Neuronal stem cell (in vitro differentiated cells): Measurements from ENCODE around the gene GVQW3.
"Not testable (repeated sequence)": the region's sequence is repeated elsewhere in the genome, so short reads cannot be mapped to it uniquely, and the experiment has no call there.

ENCODE experiments used
- DNase-seq: peaks from one replicate; pipeline ENCODE4 v3.0.0-alpha.2; 2013; ENCODE audit warnings: low spot score
- H2AFZ ChIP-seq: one replicate; pipeline ENCODE4 v1.6.1; 2013; ENCODE audit warnings: mild to moderate bottlenecking, low read length, inconsistent platforms
- H2AK5ac ChIP-seq: 2 replicates; pipeline ENCODE4 v1.6.1; 2013; ENCODE audit warnings: low read depth, mild to moderate bottlenecking, inconsistent platforms, low read length, moderate library complexity, mixed read lengths
- H2BK120ac ChIP-seq: 2 replicates; pipeline ENCODE4 v1.6.1; 2013; ENCODE audit warnings: low read depth, mild to moderate bottlenecking, inconsistent platforms, low read length, moderate library complexity, mixed read lengths
- H2BK12ac ChIP-seq: one replicate; pipeline ENCODE4 v1.6.1; 2013; ENCODE audit warnings: low read length, inconsistent platforms
- H2BK15ac ChIP-seq: 2 replicates; pipeline ENCODE4 v1.6.1; 2013; ENCODE audit warnings: mild to moderate bottlenecking, low read length, inconsistent platforms, mixed read lengths
- H2BK5ac ChIP-seq: one replicate; pipeline ENCODE4 v1.6.1; 2013; ENCODE audit warnings: inconsistent platforms, mild to moderate bottlenecking, low read length, moderate library complexity
- H3K14ac ChIP-seq: one replicate; pipeline ENCODE4 v1.6.1; 2013; ENCODE audit warnings: low read length, inconsistent platforms
- H3K18ac ChIP-seq: 2 replicates; pipeline ENCODE4 v1.6.1; 2013; ENCODE audit warnings: low read length, inconsistent platforms
- H3K23ac ChIP-seq: 2 replicates; pipeline ENCODE4 v1.6.1; 2013; ENCODE audit warnings: low read depth, mild to moderate bottlenecking, mixed read lengths, low read length, inconsistent platforms; ENCODE audit not compliant: poor library complexity
- H3K27ac ChIP-seq: replicated peaks from 3 replicates; pipeline ENCODE4 v1.5.1; 2013; ENCODE audit warnings: low read length, inconsistent platforms
- H3K27me3 ChIP-seq, 3 experiments: 2 replicates each; pipeline ENCODE4 v1.6.1; 2013; ENCODE audit warnings: low read length in 3 of 3, mild to moderate bottlenecking in 2 of 3, inconsistent platforms in 1 of 3, low read depth in 1 of 3, mixed read lengths in 1 of 3, moderate library complexity in 1 of 3; ENCODE audit not compliant: control insufficient read depth in 3 of 3, insufficient read depth in 3 of 3
- H3K36me3 ChIP-seq, 2 donors: replicated peaks in 1 of 2; 2 replicates each; pipeline ENCODE4 v1.6.1; 2013; ENCODE audit warnings: low read length in 2 of 2; ENCODE audit not compliant: control insufficient read depth in 2 of 2, insufficient read depth in 2 of 2
- H3K4ac ChIP-seq: 2 replicates; pipeline ENCODE4 v1.6.1; 2013; ENCODE audit warnings: inconsistent platforms, mild to moderate bottlenecking, low read length, moderate library complexity
- H3K4me1 ChIP-seq, 2 donors: 1 replicate in 1 of 2; 2 replicates in 1 of 2; pipeline ENCODE4 v1.6.1; 2013; ENCODE audit warnings: low read length in 2 of 2, low read depth in 1 of 2; ENCODE audit not compliant: control insufficient read depth in 2 of 2, insufficient read depth in 1 of 2
- H3K4me2 ChIP-seq: one replicate; pipeline ENCODE4 v1.6.1; 2013; ENCODE audit warnings: mild to moderate bottlenecking, low read length, inconsistent platforms; ENCODE audit not compliant: insufficient read depth, poor library complexity, severe bottlenecking
- H3K4me3 ChIP-seq, 2 donors: 2 replicates each; pipeline ENCODE4 v1.5.1; 2013; ENCODE audit warnings: low read length in 2 of 2, mild to moderate bottlenecking in 2 of 2, inconsistent platforms in 1 of 2, moderate library complexity in 1 of 2
- H3K79me1 ChIP-seq: one replicate; pipeline ENCODE4 v1.6.1; 2013; ENCODE audit warnings: low read depth, mild to moderate bottlenecking, inconsistent platforms, low read length, moderate library complexity
- H3K9ac ChIP-seq: one replicate; pipeline ENCODE4 v1.6.1; 2013; ENCODE audit warnings: mild to moderate bottlenecking, low read depth, low read length, inconsistent platforms; ENCODE audit not compliant: poor library complexity
- H3K9me3 ChIP-seq, 2 donors: replicated peaks in 1 of 2; 2 replicates each; pipeline versions ENCODE3 to v1.6.1; 2013; ENCODE audit warnings: low read length in 2 of 2, mild to moderate bottlenecking in 2 of 2, inconsistent platforms in 1 of 2, low read depth in 1 of 2, mixed read lengths in 1 of 2, moderate library complexity in 1 of 2; ENCODE audit not compliant: control insufficient read depth in 2 of 2, insufficient read depth in 1 of 2
- H4K8ac ChIP-seq: one replicate; pipeline ENCODE4 v1.6.1; 2013; ENCODE audit warnings: low read depth, mild to moderate bottlenecking, inconsistent platforms, low read length, moderate library complexity
- H4K91ac ChIP-seq: one replicate; pipeline ENCODE4 v1.6.1; 2013; ENCODE audit warnings: low read length, low read depth, mild to moderate bottlenecking, inconsistent platforms; ENCODE audit not compliant: poor library complexity
- WGBS, 2 donors: extraction: QIAGEN DNeasy Blood & Tissue Kit; methylation state at CpG; one replicate each; pipeline ENCODE4 v1.1.7; 2013; ENCODE audit warnings: missing lambda C conversion rate in 2 of 2, mixed read lengths in 1 of 2; ENCODE audit not compliant: insufficient read length in 2 of 2, insufficient replicate concordance in 1 of 2; ENCODE audit errors: extremely low coverage in 2 of 2; 5-methylcytosine and 5-hydroxymethylcytosine counted together

Gene GVQW3

GRCh38 chr11:76397383-76397782 lies 16.3 kb downstream of the GVQW3 start:
- Histone ChIP-seq H4K91ac (no peak overlapping the region), H2BK120ac (no peak overlapping the region), H3K4ac (no peak overlapping the region), H3K9me3 (no peaks in the 10 kb centered on the region), H3K14ac (no peak overlapping the region), H2AK5ac (no peak overlapping the region), H2BK15ac (no peak overlapping the region), H3K23ac (no peak overlapping the region), H3K27ac (no peak overlapping the region), H3K4me3 (no peak overlapping the region), H3K36me3 (no peaks in the 10 kb centered on the region), H3K27me3 (no peaks in the 10 kb centered on the region), H4K8ac (no peak overlapping the region), H3K79me1 (no peaks in the 10 kb centered on the region), H3K18ac (no peak overlapping the region), H3K9ac (no peak overlapping the region), H2AFZ (no peak overlapping the region), H3K4me1 (peaks cover 0 to 4% of the 10 kb centered on the region in 2 donors), H2BK5ac (no peak overlapping the region), H2BK12ac (no peak overlapping the region), H3K4me2 (no peak overlapping the region)
- WGBS, 2 donors: no CpG with 5 or more reads among the region's 3 CpGs
- DNase-seq: no peak

GRCh38 chr11:76400967-76401366 lies 19.8 kb downstream of the GVQW3 start:
- WGBS, 2 donors: no CpG with 5 or more reads among the region's 1 CpG
- Histone ChIP-seq H4K8ac (no peak overlapping the region), H2BK12ac (no peak overlapping the region), H3K4me3 (no peak overlapping the region), H3K18ac (no peak overlapping the region), H2BK15ac (no peak overlapping the region), H3K14ac (no peak overlapping the region), H3K79me1 (no peaks in the 10 kb centered on the region), H2AFZ (no peak overlapping the region), H2AK5ac (no peak overlapping the region), H2BK5ac (no peak overlapping the region), H3K27ac (no peak overlapping the region), H3K4me2 (no peak overlapping the region), H2BK120ac (no peak overlapping the region), H3K9ac (no peak overlapping the region), H3K36me3 (no peaks in the 10 kb centered on the region), H3K23ac (no peak overlapping the region), H4K91ac (no peak overlapping the region), H3K27me3 (no peaks in the 10 kb centered on the region), H3K4ac (no peak overlapping the region), H3K9me3 (no peaks in the 10 kb centered on the region), H3K4me1 (peaks cover 0 to 4% of the 10 kb centered on the region in 2 donors)
- DNase-seq: no peak

- H2BK12ac ChIP-seq, H2AFZ ChIP-seq, H3K79me1 ChIP-seq, H2BK5ac ChIP-seq, H3K23ac ChIP-seq, H3K18ac ChIP-seq, H3K4me1 ChIP-seq, H2BK15ac ChIP-seq, DNase-seq, H3K27me3 ChIP-seq, H2BK120ac ChIP-seq, H3K4ac ChIP-seq, H3K9me3 ChIP-seq, H3K4me2 ChIP-seq, H4K91ac ChIP-seq, H3K4me3 ChIP-seq, H3K36me3 ChIP-seq, H4K8ac ChIP-seq, H3K9ac ChIP-seq, H2AK5ac ChIP-seq, H3K14ac ChIP-seq, H3K27ac ChIP-seq: not testable (repeated sequence)
- WGBS, 2 donors: no CpG with 5 or more reads among the region's 8 CpGs
These were observed 20.4 kb downstream of the GVQW3 start for GRCh38 chr11:76401484-76401883.

- no peak overlapping the region for H2BK5ac ChIP-seq
- H2BK120ac ChIP-seq: no peak overlapping the region
- no peaks in the 10 kb centered on the region for H3K79me1 ChIP-seq
- no peak overlapping the region for H3K18ac ChIP-seq
- H3K4ac ChIP-seq: no peak overlapping the region
- no peak overlapping the region for H3K4me3 ChIP-seq
- H2AK5ac ChIP-seq: no peak overlapping the region
- H2AFZ ChIP-seq: no peak overlapping the region
- peaks cover 5 to 7% of the 10 kb centered on the region in 2 donors for H3K4me1 ChIP-seq
- no peak overlapping the region for H3K4me2 ChIP-seq
- no peak overlapping the region for H4K91ac ChIP-seq
- no peaks in the 10 kb centered on the region for H3K9me3 ChIP-seq
- H4K8ac ChIP-seq: no peak overlapping the region
- H3K9ac ChIP-seq: no peak overlapping the region
- no peak for DNase-seq
- H3K14ac ChIP-seq: no peak overlapping the region
- no peak overlapping the region for H2BK12ac ChIP-seq
- no peaks in the 10 kb centered on the region for H3K27me3 ChIP-seq
- no peak overlapping the region for H3K27ac ChIP-seq
- H3K23ac ChIP-seq: no peak overlapping the region
- H3K36me3 ChIP-seq: no peaks in the 10 kb centered on the region
- H2BK15ac ChIP-seq: no peak overlapping the region
- no CpG with 5 or more reads among the region's 4 CpGs for WGBS, 2 donors
These were observed 25.2 kb downstream of the GVQW3 start for GRCh38 chr11:76406359-76406758.
